GM13977 (cell line): Measurements from ENCODE around the gene GLRX2.

ENCODE experiments used
- DNase-seq: peaks from one replicate; pipeline ENCODE4 v3.0.0; 2012; ENCODE audit warnings: low spot score
- in situ Hi-C: fragments of 300-500 bp; cut with MboI; formaldehyde crosslinking; loops from one replicate; pipeline ENCODE4 v1.12.0; 2022; ENCODE audit warnings: low sequenced_read_pairs, low pct_unique_long_range_greater_than_20kb, mixed read lengths, inconsistent platforms; ENCODE audit not compliant: unreplicated experiment
- TF ChIP-seq, protein P1 (sequence below): IDR thresholded peaks from 2 replicates; pipeline ENCODE4 v1.5.1; 2012; ENCODE audit warnings: mild to moderate bottlenecking, control low read depth; ENCODE audit not compliant: insufficient read depth; ENCODE audit errors: extremely low read depth, missing control alignments

The GLRX2 gene

DNA sequence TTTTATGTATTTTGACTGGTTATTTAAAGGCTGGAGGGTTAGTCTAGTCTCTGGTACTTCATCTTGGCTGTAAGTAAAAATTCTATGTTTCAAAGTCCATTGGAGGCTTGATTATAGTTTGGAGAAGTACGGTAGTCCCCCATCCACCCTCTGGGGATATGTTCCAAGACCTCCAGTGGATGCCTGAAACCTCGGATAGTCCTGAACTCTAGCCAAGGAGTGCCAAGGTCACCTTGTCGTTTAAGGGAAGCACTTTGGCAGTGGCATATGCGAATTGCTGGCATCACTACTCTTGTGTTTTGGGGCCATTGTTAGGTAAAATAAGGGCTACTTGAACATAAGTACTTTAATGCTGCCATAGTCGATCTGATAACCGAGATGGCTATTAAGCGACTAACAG lies 35.0 kb upstream of the GLRX2 start:
- TF ChIP-seq, protein P1, sequence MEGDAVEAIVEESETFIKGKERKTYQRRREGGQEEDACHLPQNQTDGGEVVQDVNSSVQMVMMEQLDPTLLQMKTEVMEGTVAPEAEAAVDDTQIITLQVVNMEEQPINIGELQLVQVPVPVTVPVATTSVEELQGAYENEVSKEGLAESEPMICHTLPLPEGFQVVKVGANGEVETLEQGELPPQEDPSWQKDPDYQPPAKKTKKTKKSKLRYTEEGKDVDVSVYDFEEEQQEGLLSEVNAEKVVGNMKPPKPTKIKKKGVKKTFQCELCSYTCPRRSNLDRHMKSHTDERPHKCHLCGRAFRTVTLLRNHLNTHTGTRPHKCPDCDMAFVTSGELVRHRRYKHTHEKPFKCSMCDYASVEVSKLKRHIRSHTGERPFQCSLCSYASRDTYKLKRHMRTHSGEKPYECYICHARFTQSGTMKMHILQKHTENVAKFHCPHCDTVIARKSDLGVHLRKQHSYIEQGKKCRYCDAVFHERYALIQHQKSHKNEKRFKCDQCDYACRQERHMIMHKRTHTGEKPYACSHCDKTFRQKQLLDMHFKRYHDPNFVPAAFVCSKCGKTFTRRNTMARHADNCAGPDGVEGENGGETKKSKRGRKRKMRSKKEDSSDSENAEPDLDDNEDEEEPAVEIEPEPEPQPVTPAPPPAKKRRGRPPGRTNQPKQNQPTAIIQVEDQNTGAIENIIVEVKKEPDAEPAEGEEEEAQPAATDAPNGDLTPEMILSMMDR, result no peak
- no peak for DNase-seq
- in situ Hi-C loops, result no loop called here

DNA sequence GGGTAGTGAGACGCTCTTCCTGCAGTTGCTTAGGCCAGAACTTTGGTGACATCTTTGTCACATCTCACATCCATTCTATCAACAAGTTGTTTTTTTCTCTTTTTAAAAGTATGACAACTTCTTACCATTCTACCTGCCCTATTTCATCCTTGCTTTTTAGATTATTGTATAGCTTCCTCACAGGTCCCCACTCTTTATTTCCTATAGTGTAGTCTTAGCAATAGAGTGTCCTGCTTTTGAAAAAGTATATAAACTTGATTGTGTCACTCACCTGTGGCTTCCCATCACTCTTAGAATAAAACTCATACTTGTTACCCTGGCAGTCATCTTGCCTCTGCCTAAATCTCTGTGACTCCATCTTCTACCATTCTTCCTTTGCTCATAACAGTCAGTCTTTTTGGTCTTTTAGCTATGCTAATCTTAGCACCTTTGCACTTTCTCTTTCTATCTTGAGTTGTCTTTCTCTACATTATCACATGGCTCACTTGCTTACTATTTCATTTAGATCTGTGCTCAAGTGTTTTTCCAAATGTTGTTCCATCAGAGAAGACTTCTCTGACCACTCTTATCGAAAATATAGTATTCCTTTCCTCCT lies 26.1 kb upstream of the GLRX2 start:
- in situ Hi-C loops, result no loop called here
- peak; percentile 25 for DNase-seq
- TF ChIP-seq, protein P1, result no peak

DNA sequence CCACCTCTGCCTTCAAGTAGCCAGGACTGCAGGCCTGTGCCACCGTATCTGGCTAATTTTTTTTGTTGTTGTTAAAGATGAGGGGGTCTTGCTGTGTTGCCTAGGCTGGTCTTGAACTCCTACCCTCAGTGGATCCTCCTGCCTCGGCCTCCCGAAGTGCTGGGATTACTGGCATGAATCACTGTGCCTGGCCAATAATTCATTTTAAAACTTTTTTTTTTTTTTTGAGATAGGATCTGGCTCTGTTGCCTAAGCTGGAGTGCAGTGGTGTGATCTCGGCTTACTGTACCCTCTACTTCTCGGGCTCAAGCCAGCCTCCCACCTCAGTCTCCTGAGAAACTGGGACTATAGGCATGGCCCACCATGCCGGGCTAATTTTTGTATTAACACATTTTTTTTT lies 20.2 kb upstream of the GLRX2 start:
- in situ Hi-C loops, result no loop called here
- DNase-seq, result no peak
- TF ChIP-seq, protein P1, result no peak

DNA sequence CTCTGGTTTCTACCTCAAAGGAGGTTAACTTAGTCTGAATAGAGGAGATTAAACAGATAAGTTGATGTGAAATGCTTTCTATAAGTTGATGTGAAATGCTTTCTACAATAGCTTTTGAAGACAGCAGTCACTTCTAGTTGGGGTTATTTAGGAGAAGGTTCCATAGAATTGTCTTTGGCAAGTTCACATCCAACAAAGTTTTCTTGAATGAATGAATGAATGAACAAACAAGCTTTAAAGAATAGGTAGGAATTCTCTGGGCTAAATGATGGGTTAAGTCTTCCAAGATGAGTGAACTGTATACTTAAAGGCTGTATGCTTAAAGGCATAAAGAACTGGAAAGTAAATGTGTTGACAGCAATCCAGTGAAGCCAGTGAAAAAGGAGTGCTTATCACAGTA lies 18.5 kb upstream of the GLRX2 start:
- in situ Hi-C loops, result no loop called here
- TF ChIP-seq, protein P1, result no peak
- no peak for DNase-seq

DNA sequence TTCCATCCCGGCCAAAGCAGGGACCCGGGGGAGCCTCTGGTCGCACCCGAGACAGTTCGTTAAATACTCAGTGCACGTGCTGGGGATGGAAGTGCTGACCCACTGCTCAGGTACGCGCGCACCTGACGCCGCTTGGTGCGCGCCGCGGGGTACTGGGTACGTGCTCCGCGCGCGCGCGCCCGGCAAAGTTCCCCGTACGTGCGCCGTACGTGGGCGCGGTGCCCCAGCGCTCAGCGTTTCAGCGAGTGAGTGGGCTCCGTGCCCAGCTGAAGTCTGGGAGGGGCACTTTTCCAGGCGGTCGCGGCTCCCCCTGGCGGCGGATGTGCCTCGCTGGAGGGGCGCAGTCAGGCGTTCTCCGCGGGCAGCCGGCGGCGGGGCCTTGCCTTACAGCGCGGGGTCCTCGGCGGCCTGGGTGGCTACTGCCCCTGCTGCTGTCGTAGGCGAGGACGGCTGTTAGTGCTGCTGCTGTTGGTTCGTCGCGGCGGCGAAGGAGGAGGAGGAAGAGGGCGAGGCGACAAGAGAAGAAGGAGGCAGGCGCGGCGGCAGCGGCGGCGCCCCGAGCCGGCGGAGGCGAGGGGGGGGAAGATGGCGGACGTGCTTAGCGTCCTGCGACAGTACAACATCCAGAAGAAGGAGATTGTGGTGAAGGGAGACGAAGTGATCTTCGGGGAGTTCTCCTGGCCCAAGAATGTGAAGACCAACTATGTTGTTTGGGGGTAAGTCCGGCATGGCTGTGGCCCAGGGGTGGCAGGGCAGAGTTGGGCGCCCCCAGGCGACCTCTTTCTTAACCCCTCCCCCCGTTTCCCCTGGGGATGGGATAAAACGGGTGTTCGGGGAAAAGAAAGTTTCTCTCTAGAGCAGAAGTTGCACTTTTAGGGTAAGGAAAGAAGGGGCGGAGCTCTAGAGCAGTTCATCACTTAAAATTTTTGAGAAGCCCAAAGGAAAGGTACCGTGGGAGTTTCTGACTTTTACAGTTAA lies 16.7 kb upstream of the GLRX2 start, which contains the start of gene CDC73:
Gene CDC73, plus strand, starts transcription at position 416 of the 978 bp plus-strand sequence. Its CDS starts 170 bp downstream, at position 586.
- TF ChIP-seq, protein P1, result peak; percentile 99
- in situ Hi-C loops, result no loop called here

DNA sequence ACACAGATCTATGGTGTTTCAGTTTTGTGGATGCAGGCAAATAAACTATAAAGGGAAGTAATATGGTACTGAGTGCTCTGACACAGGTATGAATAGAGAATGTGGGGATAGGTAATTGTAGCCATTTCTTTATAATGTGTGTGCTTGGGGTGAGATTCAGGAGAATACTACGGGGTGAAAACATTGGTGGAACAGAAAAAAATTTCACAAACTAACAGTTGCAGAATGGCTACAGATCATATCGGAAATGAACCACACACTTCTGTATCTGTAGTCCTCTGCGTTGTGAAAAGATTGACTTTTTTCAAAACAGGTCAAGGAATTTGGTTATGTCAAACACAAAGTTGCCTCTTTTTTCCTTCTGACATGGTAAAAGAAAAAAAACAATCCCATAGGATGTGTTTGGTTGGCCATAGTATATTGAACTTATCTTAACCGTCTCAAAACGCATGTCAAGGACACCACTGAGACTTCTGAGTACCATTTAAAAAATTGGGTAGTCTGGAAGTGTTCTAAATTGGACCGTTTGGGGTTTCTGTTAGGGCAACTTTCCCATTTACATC lies 15.5 kb upstream of the GLRX2 start:
- DNase-seq, result no peak
- in situ Hi-C loops, result no loop called here
- TF ChIP-seq, protein P1, result no peak

More for the DNA sequence above, 16.7 kb upstream of the GLRX2 start, which contains the start of gene CDC73:
- DNase-seq, result peak; percentile 96
